ENCODE measurements around the gene VPS52. TPM values are rescaled to one million over a fixed set of nuclear protein-coding genes. Genes with fewer than 3 reads are reported as not detected.
A peak's percentile ranks its signal among the peaks of the same experiment; 100 is the strongest.
"Not testable (repeated sequence)": the region's sequence is repeated elsewhere in the genome, so short reads cannot be mapped to it uniquely, and the experiment has no call there.

The VPS52 gene
- total RNA-seq, 1 experiment from 2014 or later: 47.8 TPM

- Mint-ChIP-seq H3K36me3 (ENCODE audit: insufficient read depth, unreplicated experiment) (peaks cover 74% of the 10 kb centered on the region), H3K27ac (ENCODE audit: low read depth, unreplicated experiment) (peak overlapping the region; percentile 89), H3K9me3 (ENCODE audit: unreplicated experiment) (no peaks in the 10 kb centered on the region), H3K27me3 (ENCODE audit: insufficient read depth, unreplicated experiment) (no peaks in the 10 kb centered on the region), H3K4me3 (ENCODE audit: unreplicated experiment) (peak overlapping the region; percentile 88), H3K4me1 (ENCODE audit: insufficient read depth, unreplicated experiment) (peaks cover 24% of the 10 kb centered on the region)
- DNase-seq (ENCODE audit: unreplicated experiment): no peak
- POLR2A ChIA-PET: interaction anchor here (0.6 to 7.1 kb wide), 18 partner anchors 10 to 393 kb away, joined by 3 to 148 read pairs (median 8); partner anchors contain the start of genes B3GALT4, BRD2, RGL2 and RPS18
- intact Hi-C loops (cut with micrococcal nuclease): no loop called here
- CTCF ChIA-PET: interaction anchor here (0.6 to 2.3 kb wide), 5 partner anchors 9 to 91 kb away, joined by 3 to 18 read pairs (median 5); partner anchors contain the start of gene B3GALT4
- TF ChIP-seq CTCF (IDR thresholded peaks at IDR 0.05; ENCODE audit: unreplicated experiment): no peak
- BruUV-seq (replicated peaks): TSS peak; percentile 75
Observed at GRCh38 chr6:33288141-33288920, 16.7 kb upstream of the VPS52 start.

- POLR2A ChIA-PET: interaction anchor here (2.6 to 7.1 kb wide), 5 partner anchors 8 to 38 kb away, joined by 21 to 148 read pairs (median 30); partner anchors contain the start of genes B3GALT4, RPS18, TAPBP and VPS52
- peaks cover 81% of the 10 kb centered on the region for H3K36me3 Mint-ChIP-seq (ENCODE audit: insufficient read depth, unreplicated experiment)
- H3K4me1 Mint-ChIP-seq (ENCODE audit: insufficient read depth, unreplicated experiment): peaks cover 24% of the 10 kb centered on the region
- intact Hi-C loops (cut with micrococcal nuclease): no loop called here
- CTCF ChIA-PET: interaction anchor here (1.0 kb wide), 1 partner anchor 10 kb away, joined by 4 read pairs; the partner anchor contains the start of gene B3GALT4
- TF ChIP-seq CTCF (IDR thresholded peaks at IDR 0.05; ENCODE audit: unreplicated experiment): no peak
- H3K9me3 Mint-ChIP-seq (ENCODE audit: unreplicated experiment): no peaks in the 10 kb centered on the region
- DNase-seq (ENCODE audit: unreplicated experiment): no peak
- no peaks in the 10 kb centered on the region for H3K27me3 Mint-ChIP-seq (ENCODE audit: insufficient read depth, unreplicated experiment)
- peak overlapping the region; percentile 88 for H3K4me3 Mint-ChIP-seq (ENCODE audit: unreplicated experiment)
- no peak overlapping the region for H3K27ac Mint-ChIP-seq (ENCODE audit: low read depth, unreplicated experiment)
- BruUV-seq (replicated peaks): no TSS peak
Observed at GRCh38 chr6:33286946-33287914, 15.6 kb upstream of the VPS52 start.

- DNase-seq (ENCODE audit: unreplicated experiment); H3K9me3 Mint-ChIP-seq (ENCODE audit: unreplicated experiment); BruUV-seq (replicated peaks); intact Hi-C loops (cut with micrococcal nuclease); H3K4me3 Mint-ChIP-seq (ENCODE audit: unreplicated experiment); H3K27ac Mint-ChIP-seq (ENCODE audit: low read depth, unreplicated experiment); CTCF ChIA-PET; H3K27me3 Mint-ChIP-seq (ENCODE audit: insufficient read depth, unreplicated experiment); POLR2A ChIA-PET: not testable (repeated sequence)
- Mint-ChIP-seq H3K36me3 (ENCODE audit: insufficient read depth, unreplicated experiment) (peaks cover 79% of the 10 kb centered on the region), H3K4me1 (ENCODE audit: insufficient read depth, unreplicated experiment) (peaks cover 13% of the 10 kb centered on the region)
Observed at GRCh38 chr6:33285214-33285613, 13.5 kb upstream of the VPS52 start.

- H3K27ac Mint-ChIP-seq (ENCODE audit: low read depth, unreplicated experiment): no peak overlapping the region
- H3K4me3 Mint-ChIP-seq (ENCODE audit: unreplicated experiment): no peak overlapping the region
- intact Hi-C loops (cut with micrococcal nuclease): loop anchor here (1.0 to 5.0 kb wide), 2 partner anchors 67 to 127 kb away; no protein-coding TSS in a partner anchor
- H3K27me3 Mint-ChIP-seq (ENCODE audit: insufficient read depth, unreplicated experiment): no peaks in the 10 kb centered on the region
- H3K4me1 Mint-ChIP-seq (ENCODE audit: insufficient read depth, unreplicated experiment): peaks cover 13% of the 10 kb centered on the region
- no peak for DNase-seq (ENCODE audit: unreplicated experiment)
- H3K9me3 Mint-ChIP-seq (ENCODE audit: unreplicated experiment): no peaks in the 10 kb centered on the region
- H3K36me3 Mint-ChIP-seq (ENCODE audit: insufficient read depth, unreplicated experiment): peaks cover 61% of the 10 kb centered on the region
- ChIA-PET CTCF (interaction anchor here (1.0 kb wide), 1 partner anchor 110 kb away, joined by 3 read pairs; no protein-coding TSS in a partner anchor), POLR2A (interaction anchor here (0.8 to 5.6 kb wide), 5 partner anchors 8 to 19 kb away, joined by 3 to 73 read pairs (median 8); partner anchors contain the start of genes PFDN6, RGL2, RPS18 and VPS52)
- BruUV-seq (replicated peaks): no TSS peak
- no peak for TF ChIP-seq CTCF (IDR thresholded peaks at IDR 0.05; ENCODE audit: unreplicated experiment)
Observed at GRCh38 chr6:33280539-33280938, 8.9 kb upstream of the VPS52 start.
